GM19328 (cell line): ENCODE data around the gene NPPC.
"Not testable (repeated sequence)": the region's sequence is repeated elsewhere in the genome, so short reads cannot be mapped to it uniquely, and the experiment has no call there.

ENCODE experiments used
- ATAC-seq: cut with Tn5 transposase; IDR thresholded peaks from one replicate; pipeline ENCODE4 v1.9.1; 2021; ENCODE audit warnings: mild to moderate bottlenecking, moderate library complexity; ENCODE audit not compliant: unreplicated experiment

NPPC gene

GRCh38 chr2:231890896-231891513 is 35.2 kb downstream of the NPPC start:
- no peak for ATAC-seq

GRCh38 chr2:231887756-231888155 is 38.4 kb downstream of the NPPC start:
- ATAC-seq = no peak

DNA sequence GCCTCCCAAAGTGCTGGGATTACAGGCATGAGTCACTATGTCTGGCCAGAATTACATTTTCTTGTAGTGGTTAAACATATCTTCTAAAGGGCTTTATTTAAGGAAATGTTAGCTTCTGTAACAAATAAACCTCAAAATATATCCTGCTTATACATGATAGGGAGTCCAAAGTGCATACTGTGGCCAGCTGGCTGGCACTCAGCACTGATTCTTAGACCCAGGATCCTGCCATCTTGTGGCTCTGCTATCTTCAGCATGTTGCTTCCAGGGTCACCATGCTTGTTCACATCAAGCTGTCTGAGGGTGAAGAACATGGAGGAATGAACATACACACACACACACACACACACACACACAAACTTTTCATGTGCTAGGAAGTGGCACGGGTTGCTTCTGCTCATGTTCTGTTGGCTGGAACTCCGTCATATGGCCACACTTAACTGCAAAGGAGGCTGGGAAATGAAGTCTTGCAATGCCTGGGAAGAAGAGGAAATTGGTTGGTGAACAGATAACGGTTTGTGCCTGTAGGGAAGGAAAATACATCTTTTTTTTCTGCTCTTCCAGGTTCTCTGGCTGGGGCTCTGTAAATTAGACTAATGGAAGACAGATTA is 40.0 kb downstream of the NPPC start:
- ATAC-seq = no peak

DNA sequence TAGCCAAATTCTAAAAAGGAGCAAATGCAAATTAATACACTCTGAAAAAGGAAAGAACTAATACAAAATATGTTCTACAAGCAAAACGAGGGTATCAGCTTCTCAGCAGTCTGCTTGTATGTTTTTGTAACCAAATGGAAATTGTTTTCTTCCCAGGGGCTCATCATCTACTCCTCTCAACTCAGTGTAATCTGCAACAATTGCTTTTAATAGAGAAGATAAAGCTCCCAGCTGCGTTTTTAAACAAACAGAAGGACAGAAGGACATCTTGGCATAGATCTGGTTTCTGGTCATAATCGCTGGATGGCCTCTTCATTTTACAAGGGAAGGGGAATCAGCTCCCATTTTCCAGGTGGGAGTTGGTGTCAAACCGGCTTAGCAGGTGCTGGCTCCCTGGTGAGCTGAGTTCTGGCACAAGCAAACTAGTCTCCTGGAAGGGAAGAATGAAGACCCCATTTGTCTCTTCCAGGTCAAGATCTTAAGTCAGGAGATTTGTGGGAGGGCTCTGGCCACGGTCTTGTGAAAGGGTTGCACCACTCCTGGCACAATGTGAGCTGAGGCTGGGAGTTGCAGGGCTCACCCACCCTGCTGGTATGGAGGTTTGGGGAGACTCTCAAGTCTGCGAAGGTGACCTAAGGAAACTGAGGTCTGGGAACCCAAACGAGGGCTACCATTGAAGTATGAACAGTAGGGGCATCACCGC is 41.6 kb downstream of the NPPC start:
- no peak for ATAC-seq

DNA sequence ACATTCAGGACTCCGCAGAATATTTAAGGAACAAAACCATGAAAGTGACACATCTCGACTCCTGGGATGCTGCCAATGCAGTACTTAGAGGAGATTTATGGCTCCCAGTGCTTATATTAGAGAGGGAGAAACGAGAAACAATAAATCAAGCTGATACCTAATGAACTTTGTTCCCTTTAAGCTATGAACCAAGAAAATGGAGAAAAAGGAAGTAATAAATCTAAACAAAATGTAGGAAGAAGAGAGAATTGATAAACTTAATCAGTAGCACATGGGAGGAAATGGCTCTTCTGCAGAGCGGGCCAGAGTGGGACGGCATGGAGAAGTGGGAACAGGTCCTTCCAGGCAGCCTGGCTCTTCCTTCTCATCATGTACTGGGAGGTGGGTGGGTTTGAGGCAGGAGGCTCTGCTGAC is 42.7 kb downstream of the NPPC start:
- no peak for ATAC-seq

DNA sequence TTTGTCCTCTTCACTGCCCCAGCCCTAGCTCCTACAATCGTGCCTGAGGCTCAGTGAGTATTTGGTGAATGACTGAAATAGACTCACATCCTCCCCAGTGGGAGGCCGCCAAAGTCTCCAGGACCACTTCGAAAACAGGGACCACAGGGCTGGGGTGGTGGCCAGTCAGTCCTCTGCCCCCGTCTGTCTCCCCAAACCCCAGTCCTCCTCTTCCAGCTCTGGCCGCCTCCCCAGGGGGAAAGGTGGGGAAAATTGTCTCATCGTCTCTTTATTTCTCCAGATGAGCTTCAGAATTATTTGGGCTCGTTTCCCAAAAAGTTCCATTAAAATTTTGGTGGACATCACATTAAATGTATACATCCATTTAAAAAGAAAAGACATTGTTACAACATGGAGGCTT is 43.5 kb downstream of the NPPC start:
- ATAC-seq = no peak

- ATAC-seq = not testable (repeated sequence)
These were observed 45.8 kb downstream of the NPPC start for GRCh38 chr2:231880371-231880770.

DNA sequence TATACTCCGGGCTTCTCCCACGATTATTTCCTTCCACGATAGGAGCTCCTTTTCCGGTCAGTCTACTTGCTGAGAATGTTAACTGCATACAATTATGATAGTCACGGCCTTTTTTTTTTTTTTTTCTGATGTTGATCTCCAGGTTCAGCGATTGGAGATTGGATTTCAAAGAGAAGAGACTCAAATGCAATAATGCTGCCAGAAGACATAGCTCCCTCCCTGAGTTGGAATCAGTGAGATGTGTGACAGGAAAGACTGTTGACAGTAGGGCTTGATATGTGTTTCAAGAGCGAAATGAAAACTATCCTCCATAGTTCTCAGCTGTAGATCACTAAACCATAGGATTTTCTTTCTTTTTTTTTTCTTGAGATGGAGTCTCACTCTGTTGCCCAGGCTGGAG is 47.0 kb downstream of the NPPC start:
- ATAC-seq = no peak

DNA sequence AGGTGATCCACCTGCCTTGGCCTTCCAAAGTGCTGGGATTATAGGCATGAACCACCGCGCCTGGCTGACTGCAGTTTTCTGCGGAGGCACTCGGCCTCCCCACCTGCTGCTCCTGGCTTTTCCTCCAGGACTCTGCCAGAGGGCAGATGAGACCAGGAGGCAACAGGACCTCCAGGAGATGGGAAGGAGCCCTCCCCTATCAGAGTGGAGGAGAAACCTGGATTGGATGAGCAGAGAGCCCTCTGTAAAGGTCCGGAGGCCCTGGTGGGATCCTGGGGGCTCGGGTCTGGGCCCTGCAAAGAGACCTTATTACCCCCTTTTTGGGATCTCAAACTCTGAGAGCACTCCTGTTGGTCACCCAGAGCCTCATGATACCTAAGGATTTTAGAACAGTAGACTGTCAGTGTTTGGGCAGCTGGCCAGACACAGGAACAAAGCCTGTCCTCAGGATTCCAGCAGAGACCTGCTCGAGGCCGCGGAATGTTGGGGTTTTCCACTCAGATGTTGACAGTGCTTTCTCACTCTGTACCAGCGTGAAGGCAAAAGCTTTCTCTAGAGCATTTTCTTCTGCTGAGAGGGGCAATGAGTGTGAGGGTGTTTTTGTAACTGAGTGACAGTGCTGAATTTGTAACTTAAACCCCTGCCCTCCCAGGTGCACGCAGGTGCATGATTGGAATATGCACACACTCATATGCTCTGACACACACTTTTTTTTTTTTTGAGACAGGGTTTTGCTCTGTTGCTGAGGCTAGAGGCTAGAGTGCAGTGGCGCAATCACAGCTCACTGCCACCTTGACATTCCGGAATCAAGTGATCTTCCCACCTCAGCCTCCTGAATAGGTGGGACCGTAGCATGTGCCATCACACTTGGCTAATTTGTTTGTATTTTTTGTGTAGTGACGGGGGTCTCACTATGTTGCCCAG is 48.4 kb downstream of the NPPC start:
- no peak for ATAC-seq

GRCh38 chr2:231874944-231875343 is 51.3 kb downstream of the NPPC start:
- ATAC-seq = no peak
